Fibroblast of lung (primary cell): ENCODE results near the gene CCDC120. TPM values are rescaled to one million over a fixed set of nuclear protein-coding genes. Genes with fewer than 3 reads are reported as not detected.

Source experiments
- DNase-seq, 2 donors: peaks; one replicate each; pipeline versions ENCODE4 v3.0.0 to v3.0.0-alpha.2; 2010; ENCODE audit warnings: low read depth in 2 of 2
- H2AFZ ChIP-seq: 2 replicates; pipeline ENCODE4 v1.5.1; 2012; ENCODE audit warnings: low read length, control low read depth, inconsistent platforms
- H3K27ac ChIP-seq: 2 replicates; pipeline ENCODE4 v1.5.1; 2011; ENCODE audit warnings: low read length, control low read depth; ENCODE audit not compliant: insufficient read depth
- H3K27me3 ChIP-seq: 2 replicates; pipeline ENCODE4 v1.5.1; 2011; ENCODE audit warnings: mild to moderate bottlenecking, low read length; ENCODE audit not compliant: control insufficient read depth, insufficient read depth
- H3K36me3 ChIP-seq: 2 replicates; pipeline ENCODE4 v1.5.1; 2011; ENCODE audit warnings: low read length; ENCODE audit not compliant: control insufficient read depth, insufficient read depth
- H3K4me1 ChIP-seq: 2 replicates; pipeline ENCODE4 v1.5.1; 2011; ENCODE audit warnings: low read length; ENCODE audit not compliant: control insufficient read depth, insufficient read depth; ENCODE audit errors: extremely low read depth
- H3K4me2 ChIP-seq: 2 replicates; pipeline ENCODE4 v1.5.1; 2011; ENCODE audit warnings: low read length, control low read depth; ENCODE audit not compliant: insufficient read depth; ENCODE audit errors: extremely low read depth
- H3K4me3 ChIP-seq, 4 experiments: fragments of 200-600 bp in 1 of 4; sonication (generic) in 1 of 4; replicated peaks in 1 of 4; 2 replicates each; pipeline ENCODE4 v1.5.1; 2011 to 2016; ENCODE audit warnings: low read length in 4 of 4, low read depth in 3 of 4, mild to moderate bottlenecking in 3 of 4, control low read depth in 2 of 4, inconsistent platforms in 1 of 4, mixed read lengths in 1 of 4; ENCODE audit not compliant: insufficient read depth in 1 of 4; ENCODE audit errors: control extremely low read depth in 1 of 4
- H3K79me2 ChIP-seq: 2 replicates; pipeline ENCODE4 v1.5.1; 2012; ENCODE audit warnings: mild to moderate bottlenecking, low read length, inconsistent platforms; ENCODE audit not compliant: control insufficient read depth, insufficient read depth
- H3K9ac ChIP-seq: 2 replicates; pipeline ENCODE4 v1.5.1; 2011; ENCODE audit warnings: mild to moderate bottlenecking, low read length, control low read depth; ENCODE audit not compliant: insufficient read depth
- H3K9me3 ChIP-seq: 2 replicates; pipeline ENCODE4 v1.5.1; 2012; ENCODE audit warnings: low read depth, low read length; ENCODE audit not compliant: control insufficient read depth, insufficient read depth
- H4K20me1 ChIP-seq: 2 replicates; pipeline ENCODE4 v1.5.1; 2011; ENCODE audit warnings: low read length; ENCODE audit not compliant: control insufficient read depth, insufficient read depth; ENCODE audit errors: extremely low read depth
- EZH2 ChIP-seq: IDR thresholded peaks from 2 replicates; pipeline ENCODE4 v1.5.1; 2012; ENCODE audit warnings: low read length, control low read depth, mild to moderate bottlenecking; ENCODE audit errors: missing control alignments
- polyA minus RNA-seq: library from RNA; depleted of rRNA, polyadenylated mRNA; stranded (reverse); fragments of >200 nt; gene quantifications from 2 replicates; pipeline ENCODE4 v1.2.3, GENCODE V29; 2011; ENCODE audit warnings: low replicate concordance
- polyA plus RNA-seq, 2 donors: library from polyadenylated mRNA; depleted of rRNA in 1 of 2; stranded (reverse) in 1 of 2; unstranded in 1 of 2; fragments of >200 nt; gene quantifications; 2 replicates each; pipeline ENCODE4 v1.2.1, GENCODE V29; 2011 to 2012; ENCODE audit warnings: missing spikeins in 1 of 2
- total RNA-seq: library from RNA; depleted of rRNA; stranded (reverse); fragments of >200 nt; gene quantifications from 2 replicates; pipeline ENCODE4 v1.2.1, GENCODE V29; 2014
- TF ChIP-seq, protein P1 (sequence below), 2 donors: IDR thresholded peaks in 1 of 2; conservative IDR thresholded peaks in 1 of 2; 1 replicate in 1 of 2; 2 replicates in 1 of 2; pipeline ENCODE4 v1.5.1; 2011 to 2012; ENCODE audit warnings: low read length in 2 of 2, control low read depth in 1 of 2, inconsistent platforms in 1 of 2, low read depth in 1 of 2, mild to moderate bottlenecking in 1 of 2

The CCDC120 gene
- 0.51 and 0.66 TPM in 2 replicates for total RNA-seq
- 0.52 and 0.55 TPM in 2 replicates for polyA plus RNA-seq
- polyA plus RNA-seq (2012), result 0.89 and 1.2 TPM in 2 replicates
- polyA minus RNA-seq, result 2.0 and 2.2 TPM in 2 replicates

DNA sequence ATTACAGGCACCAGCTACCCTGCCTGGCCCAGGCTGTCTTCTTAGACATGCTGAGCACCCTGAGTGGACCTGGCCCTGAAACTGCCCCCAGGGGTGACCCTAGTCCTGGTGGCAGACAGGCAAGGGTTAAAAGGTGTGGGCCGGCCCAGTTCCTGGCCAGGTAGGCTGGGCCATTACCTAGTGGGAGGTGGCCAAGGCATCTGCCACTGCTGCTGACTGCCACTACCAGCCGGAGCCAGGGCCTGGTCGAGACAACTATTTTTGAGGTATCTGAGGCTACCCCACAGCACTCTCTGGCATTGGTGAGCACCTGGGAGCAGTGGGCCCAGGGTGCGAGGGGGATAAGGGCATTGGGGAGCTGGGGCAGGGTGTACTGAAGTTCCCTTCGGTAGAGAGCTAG lies at the start of gene CCDC120:
Gene CCDC120 (plus strand): TSS at position 206 of the 400 bp plus-strand sequence. CDS start 3,043 bp downstream, outside the sequence.
- no peaks in the 10 kb centered on the region for H3K27me3 ChIP-seq
- DNase-seq, result no peak
- no peak within 1 kb of the TSS for H3K4me2 ChIP-seq
- no peaks in the 10 kb centered on the region for H3K79me2 ChIP-seq
- no peak within 1 kb of the TSS for H2AFZ ChIP-seq
- H3K36me3 ChIP-seq, result no peaks in the 10 kb centered on the region
- no peak within 1 kb of the TSS for H3K9ac ChIP-seq
- TF ChIP-seq, protein P1, sequence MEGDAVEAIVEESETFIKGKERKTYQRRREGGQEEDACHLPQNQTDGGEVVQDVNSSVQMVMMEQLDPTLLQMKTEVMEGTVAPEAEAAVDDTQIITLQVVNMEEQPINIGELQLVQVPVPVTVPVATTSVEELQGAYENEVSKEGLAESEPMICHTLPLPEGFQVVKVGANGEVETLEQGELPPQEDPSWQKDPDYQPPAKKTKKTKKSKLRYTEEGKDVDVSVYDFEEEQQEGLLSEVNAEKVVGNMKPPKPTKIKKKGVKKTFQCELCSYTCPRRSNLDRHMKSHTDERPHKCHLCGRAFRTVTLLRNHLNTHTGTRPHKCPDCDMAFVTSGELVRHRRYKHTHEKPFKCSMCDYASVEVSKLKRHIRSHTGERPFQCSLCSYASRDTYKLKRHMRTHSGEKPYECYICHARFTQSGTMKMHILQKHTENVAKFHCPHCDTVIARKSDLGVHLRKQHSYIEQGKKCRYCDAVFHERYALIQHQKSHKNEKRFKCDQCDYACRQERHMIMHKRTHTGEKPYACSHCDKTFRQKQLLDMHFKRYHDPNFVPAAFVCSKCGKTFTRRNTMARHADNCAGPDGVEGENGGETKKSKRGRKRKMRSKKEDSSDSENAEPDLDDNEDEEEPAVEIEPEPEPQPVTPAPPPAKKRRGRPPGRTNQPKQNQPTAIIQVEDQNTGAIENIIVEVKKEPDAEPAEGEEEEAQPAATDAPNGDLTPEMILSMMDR (conservative IDR thresholded peaks at IDR 0.05 in 1 of 2, IDR thresholded peaks at IDR 0.05 in 1 of 2; ENCODE audit: low read depth in 1 of 2, low read length in 2 of 2), result no peak
- no peak for TF ChIP-seq EZH2
- no peaks in the 10 kb centered on the region for H3K4me1 ChIP-seq
- H3K9me3 ChIP-seq, result no peaks in the 10 kb centered on the region
- no peaks in the 10 kb centered on the region for H4K20me1 ChIP-seq
- no peak within 1 kb of the TSS for H3K27ac ChIP-seq
- H3K4me3 ChIP-seq, result no peak within 1 kb of the TSS

GRCh38 chrX:49019050-49019449 lies 39.7 kb upstream of the CCDC120 start:
- no peaks in the 10 kb centered on the region for H3K4me1 ChIP-seq
- no peak for DNase-seq
- no peaks in the 10 kb centered on the region for H3K9me3 ChIP-seq
- H3K9ac ChIP-seq, result no peak overlapping the region
- H3K79me2 ChIP-seq, result no peaks in the 10 kb centered on the region
- TF ChIP-seq, protein P1 (conservative IDR thresholded peaks at IDR 0.05 in 1 of 2, IDR thresholded peaks at IDR 0.05 in 1 of 2; ENCODE audit: low read depth in 1 of 2, low read length in 2 of 2), result no peak
- TF ChIP-seq EZH2, result no peak
- H2AFZ ChIP-seq, result no peak overlapping the region
- no peaks in the 10 kb centered on the region for H3K36me3 ChIP-seq
- no peak overlapping the region for H3K27ac ChIP-seq
- no peak overlapping the region for H3K4me3 ChIP-seq
- H3K27me3 ChIP-seq, result no peaks in the 10 kb centered on the region
- no peaks in the 10 kb centered on the region for H4K20me1 ChIP-seq
- H3K4me2 ChIP-seq, result no peak overlapping the region

DNA sequence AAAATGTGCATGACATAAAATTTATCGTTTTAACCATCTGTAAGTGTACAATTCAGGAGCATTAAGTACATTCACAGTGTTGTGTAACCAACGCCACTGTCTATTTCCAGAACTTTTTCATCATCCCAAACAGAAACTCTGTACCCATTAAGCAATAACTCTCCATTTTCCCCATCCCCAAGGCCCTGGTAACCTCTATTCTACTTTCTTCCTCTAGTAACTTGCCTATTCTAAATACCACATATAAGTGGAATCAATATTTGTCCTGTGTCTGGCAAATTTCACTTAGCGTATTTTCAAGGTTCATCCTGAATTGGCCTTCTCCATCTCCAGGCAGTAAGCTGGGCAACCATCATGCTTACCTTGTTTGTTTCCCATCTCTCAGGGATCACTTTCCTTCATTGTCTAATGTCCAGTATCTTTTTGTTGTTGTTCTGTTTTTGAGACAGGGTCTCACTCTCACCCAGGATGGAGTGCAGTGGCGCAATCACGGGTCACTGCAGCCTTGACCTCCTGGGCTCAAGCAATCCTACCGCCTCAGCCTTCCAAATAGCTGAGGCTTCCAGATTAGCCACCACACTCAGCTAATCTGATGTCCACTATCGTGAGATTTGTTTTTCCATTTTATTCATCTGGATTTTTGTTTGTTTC lies 39.1 kb upstream of the CCDC120 start:
- Histone ChIP-seq H3K36me3 (no peaks in the 10 kb centered on the region), H3K9ac (no peak overlapping the region), H3K27ac (no peak overlapping the region), H3K79me2 (no peaks in the 10 kb centered on the region), H3K4me2 (no peak overlapping the region), H3K9me3 (no peaks in the 10 kb centered on the region), H3K4me1 (no peaks in the 10 kb centered on the region), H3K4me3 (no peak overlapping the region), H4K20me1 (no peaks in the 10 kb centered on the region), H2AFZ (no peak overlapping the region), H3K27me3 (no peaks in the 10 kb centered on the region)
- peak in 1 of 2 donors; percentile 21 for DNase-seq
- TF ChIP-seq EZH2, result no peak
- TF ChIP-seq, protein P1 (conservative IDR thresholded peaks at IDR 0.05 in 1 of 2, IDR thresholded peaks at IDR 0.05 in 1 of 2; ENCODE audit: low read depth in 1 of 2, low read length in 2 of 2), result no peak
